Liver (tissue), 9 donors: ENCODE data around the gene CHRNE. TPM values are rescaled to one million over a fixed set of nuclear protein-coding genes. Genes with fewer than 3 reads are reported as not detected.

Experiments
- DNase-seq: peaks from one replicate; pipeline ENCODE4 v3.0.0-alpha.2; 2017; ENCODE audit warnings: low spot score
- H3K27ac ChIP-seq, 2 donors: one replicate each; pipeline ENCODE4 v1.7.0; 2013; ENCODE audit warnings: inconsistent platforms in 2 of 2, low read length in 2 of 2, control low read depth in 1 of 2, low read depth in 1 of 2, mild to moderate bottlenecking in 1 of 2
- H3K27me3 ChIP-seq, 4 donors: one replicate each; pipeline versions ENCODE4 v1.6.1 to v1.7.0; 2013; ENCODE audit warnings: low read length in 3 of 4, inconsistent platforms in 1 of 4, mild to moderate bottlenecking in 1 of 4, moderate library complexity in 1 of 4; ENCODE audit not compliant: control insufficient read depth in 4 of 4, insufficient read depth in 4 of 4
- H3K36me3 ChIP-seq, 4 donors: one replicate each; pipeline versions ENCODE4 v1.6.1 to v1.7.0; 2013; ENCODE audit warnings: low read length in 3 of 4, mild to moderate bottlenecking in 3 of 4, low read depth in 1 of 4, moderate library complexity in 1 of 4; ENCODE audit not compliant: control insufficient read depth in 4 of 4, insufficient read depth in 3 of 4
- H3K4me1 ChIP-seq, 4 donors: one replicate each; pipeline versions ENCODE4 v1.6.1 to v1.7.0; 2013; ENCODE audit warnings: low read length in 3 of 4, mild to moderate bottlenecking in 3 of 4, moderate library complexity in 1 of 4; ENCODE audit not compliant: control insufficient read depth in 4 of 4, insufficient read depth in 4 of 4
- H3K4me3 ChIP-seq, 3 donors: one replicate each; pipeline versions ENCODE4 v1.6.1 to v1.7.0; 2013; ENCODE audit warnings: low read length in 3 of 3, control low read depth in 1 of 3, low read depth in 1 of 3, mild to moderate bottlenecking in 1 of 3
- H3K9ac ChIP-seq, 2 donors: one replicate each; pipeline ENCODE4 v1.7.0; 2013; ENCODE audit warnings: low read length in 2 of 2, mild to moderate bottlenecking in 2 of 2, moderate library complexity in 2 of 2, control low read depth in 1 of 2, low read depth in 1 of 2
- H3K9me3 ChIP-seq, 4 donors: one replicate each; pipeline versions ENCODE4 v1.6.1 to v1.7.0; 2013; ENCODE audit warnings: low read length in 3 of 4; ENCODE audit not compliant: control insufficient read depth in 4 of 4
- EGR1 ChIP-seq, 2 donors: IDR thresholded peaks; 2 replicates each; pipeline ENCODE4 v1.6.1; 2016 to 2018; ENCODE audit warnings: antibody characterized with exemption in 2 of 2, low read depth in 2 of 2
- FOXA1 ChIP-seq: IDR thresholded peaks from 2 replicates; pipeline ENCODE4 v1.6.1; 2016; ENCODE audit warnings: antibody characterized with exemption
- FOXA2 ChIP-seq: IDR thresholded peaks from 2 replicates; pipeline ENCODE4 v1.6.1; 2016; ENCODE audit warnings: antibody characterized with exemption
- GABPA ChIP-seq, 2 donors: IDR thresholded peaks in 1 of 2; conservative IDR thresholded peaks in 1 of 2; 2 replicates each; pipeline ENCODE4 v1.6.1; 2016; ENCODE audit warnings: antibody characterized with exemption in 2 of 2, mild to moderate bottlenecking in 1 of 2, moderate library complexity in 1 of 2
- HNF4A ChIP-seq, 2 donors: conservative IDR thresholded peaks; 2 replicates each; pipeline ENCODE4 v1.6.1; 2016; ENCODE audit warnings: antibody characterized with exemption in 2 of 2, mild to moderate bottlenecking in 2 of 2
- HNF4G ChIP-seq: IDR thresholded peaks from 2 replicates; pipeline ENCODE4 v1.6.1; 2016; ENCODE audit warnings: antibody characterized with exemption
- JUND ChIP-seq, 2 donors: IDR thresholded peaks; 2 replicates each; pipeline ENCODE4 v1.6.1; 2016; ENCODE audit warnings: antibody characterized with exemption in 2 of 2
- NR2F2 ChIP-seq: IDR thresholded peaks from 2 replicates; pipeline ENCODE4 v1.6.1; 2016; ENCODE audit warnings: antibody characterized with exemption
- RAD21 ChIP-seq, 2 donors: IDR thresholded peaks; 2 replicates each; pipeline ENCODE4 v1.6.1; 2016; ENCODE audit warnings: antibody characterized with exemption in 2 of 2, mild to moderate bottlenecking in 2 of 2
- REST ChIP-seq: IDR thresholded peaks from 2 replicates; pipeline ENCODE4 v1.6.1; 2016; ENCODE audit warnings: antibody characterized with exemption, mild to moderate bottlenecking
- RXRA ChIP-seq, 2 donors: IDR thresholded peaks; 2 replicates each; pipeline ENCODE4 v1.6.1; 2017 to 2018; ENCODE audit warnings: antibody characterized with exemption in 2 of 2, mild to moderate bottlenecking in 1 of 2
- SP1 ChIP-seq: IDR thresholded peaks from 2 replicates; pipeline ENCODE4 v1.6.1; 2018; ENCODE audit warnings: antibody characterized with exemption, mild to moderate bottlenecking
- TAF1 ChIP-seq: conservative IDR thresholded peaks from 2 replicates; pipeline ENCODE4 v1.6.1; 2016; ENCODE audit warnings: antibody characterized with exemption, mild to moderate bottlenecking
- YY1 ChIP-seq: IDR thresholded peaks from 2 replicates; pipeline ENCODE4 v1.6.1; 2016; ENCODE audit warnings: antibody characterized with exemption, mild to moderate bottlenecking
- ZBTB33 ChIP-seq: IDR thresholded peaks from 2 replicates; pipeline ENCODE4 v1.6.1; 2016; ENCODE audit warnings: antibody characterized with exemption
- WGBS: extraction: QIAGEN DNeasy Blood & Tissue Kit; methylation state at CpG from one replicate; pipeline ENCODE4 v1.1.7; 2013; 5-methylcytosine and 5-hydroxymethylcytosine counted together
- polyA plus RNA-seq, 2 donors: library from polyadenylated mRNA; stranded (reverse) in 1 of 2; unstranded in 1 of 2; fragments of 200-250 nt in 1 of 2; fragments of >200 nt in 1 of 2; fragmentation: Nextera tagmentation in 1 of 2; extraction: Ambion mirVana in 1 of 2; gene quantifications; one replicate each; pipeline versions ENCODE4 v1.2.1 to v1.2.3, GENCODE V29; 2013 to 2015
- total RNA-seq, 2 donors: library from RNA; depleted of rRNA; stranded (reverse); fragments of >200 nt; gene quantifications; one replicate each; pipeline ENCODE4 v1.2.3, GENCODE V29; 2014
- TF ChIP-seq, protein P1 (sequence below): IDR thresholded peaks from 2 replicates; pipeline ENCODE4 v1.6.1; 2016; ENCODE audit warnings: antibody characterized with exemption
- TF ChIP-seq, protein P2 (sequence below): fragments of 150-350 bp; IDR thresholded peaks from 2 replicates; pipeline ENCODE4 v1.5.1; 2017; ENCODE audit warnings: improper control_type of control experiment, low read depth, low read length; ENCODE audit not compliant: missing input control
- TF ChIP-seq, protein P3 (sequence below): IDR thresholded peaks from 2 replicates; pipeline ENCODE4 v1.6.1; 2016; ENCODE audit warnings: antibody characterized with exemption
- donor health status: healthy.
- donor health status: healthy.
- donor health status: healthy.
- donor health status: healthy.
- donor health status: healthy.

The CHRNE gene
- total and polyA plus RNA-seq, 4 donors, result 0.19 to 3.1 (median 0.65) TPM

DNA sequence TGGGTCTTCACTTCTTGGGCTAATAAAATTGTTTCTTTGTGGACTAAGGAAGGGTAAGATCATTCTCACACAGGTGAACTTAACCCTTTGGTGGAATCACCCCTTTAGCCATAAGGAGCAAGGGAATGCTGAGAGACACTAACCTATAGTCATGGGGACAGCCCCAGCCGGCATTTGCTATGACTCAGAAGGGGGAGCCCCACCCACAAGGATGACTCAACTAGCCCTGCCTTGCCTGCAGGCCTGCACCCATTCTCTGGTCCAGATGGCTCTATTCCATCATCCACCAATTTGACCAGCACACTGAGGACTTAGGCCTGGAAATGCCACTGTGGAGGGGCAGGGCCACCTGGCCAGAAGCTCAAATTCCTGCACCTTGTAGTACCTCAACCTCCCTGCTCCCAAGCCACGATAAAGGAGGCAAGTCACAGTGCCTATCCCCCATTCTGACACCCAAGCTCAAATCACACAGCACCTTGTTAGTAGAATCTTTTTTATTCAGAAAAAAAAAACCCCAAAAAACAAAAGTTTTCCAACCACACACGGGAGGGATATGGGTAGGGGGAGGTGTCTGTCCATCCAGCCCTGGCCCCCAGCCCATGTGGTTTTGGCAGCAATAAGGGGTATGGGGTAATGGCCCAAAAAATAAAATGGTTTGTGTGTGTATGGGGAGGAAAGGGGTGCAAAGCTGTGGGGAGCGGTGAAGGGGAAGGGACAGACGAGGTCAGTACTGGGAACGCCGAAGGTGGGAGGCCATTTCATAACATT is 42.5 kb upstream of the CHRNE start:
- Histone ChIP-seq H3K27ac (peak overlapping the region; percentile 65 to 73), H3K4me1 (peaks cover 5 to 57% (median 43%) of the 10 kb centered on the region in 4 donors), H3K9ac (no peak overlapping the region), H3K9me3 (no peaks in the 10 kb centered on the region), H3K27me3 (no peaks in the 10 kb centered on the region), H3K4me3 (peak overlapping the region in 1 of 3 donors; percentile 91), H3K36me3 (peaks cover 6 to 26% (median 12%) of the 10 kb centered on the region in 4 donors)
- TF ChIP-seq FOXA1 (no peak), EGR1 (IDR thresholded peaks at IDR 0.05; ENCODE audit: low read depth in 2 of 2) (no peak), ZBTB33 (peak; percentile 83), HNF4A (conservative IDR thresholded peaks at IDR 0.05) (peak; percentile 15 to 91), NR2F2 (no peak), RAD21 (IDR thresholded peaks at IDR 0.05) (peak in 1 of 2 donors; percentile 19), FOXA2 (no peak), SP1 (no peak), HNF4G (no peak), GABPA (IDR thresholded peaks at IDR 0.05 in 1 of 2, conservative IDR thresholded peaks at IDR 0.05 in 1 of 2) (peak in 1 of 2 donors; percentile 31), RXRA (IDR thresholded peaks at IDR 0.05) (peak in 1 of 2 donors; percentile 68), TAF1 (no peak), YY1 (peak; percentile 38), JUND (IDR thresholded peaks at IDR 0.05) (peak; percentile 86 to 99), REST (no peak)
- TF ChIP-seq, protein P1, sequence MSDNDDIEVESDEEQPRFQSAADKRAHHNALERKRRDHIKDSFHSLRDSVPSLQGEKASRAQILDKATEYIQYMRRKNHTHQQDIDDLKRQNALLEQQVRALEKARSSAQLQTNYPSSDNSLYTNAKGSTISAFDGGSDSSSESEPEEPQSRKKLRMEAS, result peak; percentile 54
- TF ChIP-seq, protein P2, sequence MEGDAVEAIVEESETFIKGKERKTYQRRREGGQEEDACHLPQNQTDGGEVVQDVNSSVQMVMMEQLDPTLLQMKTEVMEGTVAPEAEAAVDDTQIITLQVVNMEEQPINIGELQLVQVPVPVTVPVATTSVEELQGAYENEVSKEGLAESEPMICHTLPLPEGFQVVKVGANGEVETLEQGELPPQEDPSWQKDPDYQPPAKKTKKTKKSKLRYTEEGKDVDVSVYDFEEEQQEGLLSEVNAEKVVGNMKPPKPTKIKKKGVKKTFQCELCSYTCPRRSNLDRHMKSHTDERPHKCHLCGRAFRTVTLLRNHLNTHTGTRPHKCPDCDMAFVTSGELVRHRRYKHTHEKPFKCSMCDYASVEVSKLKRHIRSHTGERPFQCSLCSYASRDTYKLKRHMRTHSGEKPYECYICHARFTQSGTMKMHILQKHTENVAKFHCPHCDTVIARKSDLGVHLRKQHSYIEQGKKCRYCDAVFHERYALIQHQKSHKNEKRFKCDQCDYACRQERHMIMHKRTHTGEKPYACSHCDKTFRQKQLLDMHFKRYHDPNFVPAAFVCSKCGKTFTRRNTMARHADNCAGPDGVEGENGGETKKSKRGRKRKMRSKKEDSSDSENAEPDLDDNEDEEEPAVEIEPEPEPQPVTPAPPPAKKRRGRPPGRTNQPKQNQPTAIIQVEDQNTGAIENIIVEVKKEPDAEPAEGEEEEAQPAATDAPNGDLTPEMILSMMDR, result peak; percentile 3
- TF ChIP-seq, protein P3, sequence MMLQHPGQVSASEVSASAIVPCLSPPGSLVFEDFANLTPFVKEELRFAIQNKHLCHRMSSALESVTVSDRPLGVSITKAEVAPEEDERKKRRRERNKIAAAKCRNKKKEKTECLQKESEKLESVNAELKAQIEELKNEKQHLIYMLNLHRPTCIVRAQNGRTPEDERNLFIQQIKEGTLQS, result peak; percentile 54
- DNase-seq, result peak; percentile 61
- 36% methylated on average over 7 of the region's 7 CpGs for WGBS
